ENCODE measurements around the gene CFAP61.

Gene CFAP61

GRCh38 chr20:20076297-20077065, 24.1 kb downstream of the CFAP61 start:
- H2AK5ac ChIP-seq (ENCODE audit: low read length, severe bottlenecking): no peak overlapping the region
- no peak overlapping the region for H3K4ac ChIP-seq (ENCODE audit: low read depth in 1 of 2, low read length in 2 of 2)
- H2AFZ ChIP-seq (ENCODE audit: low read depth, low read length): no peak overlapping the region
- no peak overlapping the region for H4K91ac ChIP-seq (ENCODE audit: low read length)
- peak; percentile 55 for DNase-seq
- H3K79me1 ChIP-seq (replicated peaks; ENCODE audit: low read length, poor library complexity, severe bottlenecking): no peaks in the 10 kb centered on the region
- H3K4me1 ChIP-seq (ENCODE audit: control insufficient read depth, insufficient read depth, low read depth, low read length): peaks cover 7% of the 10 kb centered on the region
- H3K18ac ChIP-seq (ENCODE audit: low read depth in 1 of 2, low read length in 2 of 2): no peak overlapping the region
- no peak overlapping the region for H2BK120ac ChIP-seq (ENCODE audit: low read depth, low read length)
- H3K4me2 ChIP-seq (ENCODE audit: low read length, poor library complexity, severe bottlenecking): no peak overlapping the region
- no peak overlapping the region for H3K27ac ChIP-seq (ENCODE audit: low read length, poor library complexity, severe bottlenecking)
- no peaks in the 10 kb centered on the region for H3K9me3 ChIP-seq (ENCODE audit: control insufficient read depth, low read length)
- H2BK12ac ChIP-seq (ENCODE audit: low read length in 2 of 2): no peak overlapping the region
- no peak overlapping the region for H4K8ac ChIP-seq (ENCODE audit: low read length)
- no peak overlapping the region for H3K4me3 ChIP-seq (ENCODE audit: insufficient read depth in 1 of 2, low read depth in 1 of 2, low read length in 2 of 2)
- H3K36me3 ChIP-seq (ENCODE audit: control insufficient read depth in 1 of 2, insufficient read depth in 2 of 2, low read depth in 1 of 2, low read length in 2 of 2): no peaks in the 10 kb centered on the region
- H3K27me3 ChIP-seq (ENCODE audit: control insufficient read depth in 1 of 2, insufficient read depth in 1 of 2, low read length in 2 of 2): peaks cover 9 to 25% of the 10 kb centered on the region in 2 experiments
- 78% methylated on average over 9 of the region's 9 CpGs for WGBS
- H3K23ac ChIP-seq (ENCODE audit: low read length in 2 of 2): no peak overlapping the region
- peak overlapping the region; percentile 32 for H3K9ac ChIP-seq (ENCODE audit: low read length)
- no peak overlapping the region for H2BK5ac ChIP-seq (ENCODE audit: low read depth, low read length, poor library complexity, severe bottlenecking)
- H3K14ac ChIP-seq (ENCODE audit: low read length in 2 of 2): no peak overlapping the region
- H2BK15ac ChIP-seq (ENCODE audit: low read depth, poor library complexity, severe bottlenecking): no peak overlapping the region

- WGBS: 86% methylated on average over 4 of the region's 4 CpGs
Observed at GRCh38 chr20:20078041-20078440, 25.7 kb downstream of the CFAP61 start.

GRCh38 chr20:20079102-20079784, 26.9 kb downstream of the CFAP61 start:
- no peak overlapping the region for H3K18ac ChIP-seq (ENCODE audit: low read depth in 1 of 2, low read length in 2 of 2)
- no peak for DNase-seq
- H2BK5ac ChIP-seq (ENCODE audit: low read depth, low read length, poor library complexity, severe bottlenecking): no peak overlapping the region

More at GRCh38 chr20:20078041-20078440, 25.7 kb downstream of the CFAP61 start:
- Histone ChIP-seq H3K27me3 (ENCODE audit: control insufficient read depth in 1 of 2, insufficient read depth in 1 of 2, low read length in 2 of 2) (peaks cover 13 to 34% of the 10 kb centered on the region in 2 experiments), H2BK12ac (ENCODE audit: low read length in 2 of 2) (no peak overlapping the region), H3K4me3 (ENCODE audit: insufficient read depth in 1 of 2, low read depth in 1 of 2, low read length in 2 of 2) (no peak overlapping the region), H3K4me1 (ENCODE audit: control insufficient read depth, insufficient read depth, low read depth, low read length) (peaks cover 7% of the 10 kb centered on the region), H2AK5ac (ENCODE audit: low read length, severe bottlenecking) (no peak overlapping the region), H3K18ac (ENCODE audit: low read depth in 1 of 2, low read length in 2 of 2) (no peak overlapping the region), H3K4me2 (ENCODE audit: low read length, poor library complexity, severe bottlenecking) (no peak overlapping the region), H2BK15ac (ENCODE audit: low read depth, poor library complexity, severe bottlenecking) (no peak overlapping the region), H3K27ac (ENCODE audit: low read length, poor library complexity, severe bottlenecking) (no peak overlapping the region), H3K9me3 (ENCODE audit: control insufficient read depth, low read length) (no peaks in the 10 kb centered on the region), H3K23ac (ENCODE audit: low read length in 2 of 2) (no peak overlapping the region), H2AFZ (ENCODE audit: low read depth, low read length) (no peak overlapping the region), H4K8ac (ENCODE audit: low read length) (no peak overlapping the region), H3K9ac (ENCODE audit: low read length) (no peak overlapping the region), H3K36me3 (ENCODE audit: control insufficient read depth in 1 of 2, insufficient read depth in 2 of 2, low read depth in 1 of 2, low read length in 2 of 2) (no peaks in the 10 kb centered on the region), H3K79me1 (replicated peaks; ENCODE audit: low read length, poor library complexity, severe bottlenecking) (no peaks in the 10 kb centered on the region), H4K91ac (ENCODE audit: low read length) (no peak overlapping the region), H2BK120ac (ENCODE audit: low read depth, low read length) (no peak overlapping the region), H3K4ac (ENCODE audit: low read depth in 1 of 2, low read length in 2 of 2) (no peak overlapping the region), H2BK5ac (ENCODE audit: low read depth, low read length, poor library complexity, severe bottlenecking) (no peak overlapping the region), H3K14ac (ENCODE audit: low read length in 2 of 2) (no peak overlapping the region)
- DNase-seq: no peak

GRCh38 chr20:20083807-20084206, 31.5 kb downstream of the CFAP61 start:
- no peak overlapping the region for H3K4me2 ChIP-seq (ENCODE audit: low read length, poor library complexity, severe bottlenecking)
- peak overlapping the region; percentile 15 for H3K9ac ChIP-seq (ENCODE audit: low read length)
- H3K27me3 ChIP-seq (ENCODE audit: control insufficient read depth in 1 of 2, insufficient read depth in 1 of 2, low read length in 2 of 2): peaks cover 15 to 32% of the 10 kb centered on the region in 2 experiments
- H3K14ac ChIP-seq (ENCODE audit: low read length in 2 of 2): no peak overlapping the region
- no peak overlapping the region for H2BK15ac ChIP-seq (ENCODE audit: low read depth, poor library complexity, severe bottlenecking)
- H2AK5ac ChIP-seq (ENCODE audit: low read length, severe bottlenecking): no peak overlapping the region
- H4K91ac ChIP-seq (ENCODE audit: low read length): no peak overlapping the region
- WGBS: 0% methylated on average over 1 of the region's 3 CpGs
- DNase-seq: peak; percentile 43
- no peak overlapping the region for H3K27ac ChIP-seq (ENCODE audit: low read length, poor library complexity, severe bottlenecking)
- no peak overlapping the region for H2BK5ac ChIP-seq (ENCODE audit: low read depth, low read length, poor library complexity, severe bottlenecking)
- no peak overlapping the region for H2AFZ ChIP-seq (ENCODE audit: low read depth, low read length)
- no peaks in the 10 kb centered on the region for H3K36me3 ChIP-seq (ENCODE audit: control insufficient read depth in 1 of 2, insufficient read depth in 2 of 2, low read depth in 1 of 2, low read length in 2 of 2)
- no peak overlapping the region for H2BK12ac ChIP-seq (ENCODE audit: low read length in 2 of 2)
- H3K4me3 ChIP-seq (ENCODE audit: insufficient read depth in 1 of 2, low read depth in 1 of 2, low read length in 2 of 2): no peak overlapping the region
- no peak overlapping the region for H3K23ac ChIP-seq (ENCODE audit: low read length in 2 of 2)
- no peaks in the 10 kb centered on the region for H3K79me1 ChIP-seq (replicated peaks; ENCODE audit: low read length, poor library complexity, severe bottlenecking)
- no peak overlapping the region for H3K18ac ChIP-seq (ENCODE audit: low read depth in 1 of 2, low read length in 2 of 2)
- H3K4ac ChIP-seq (ENCODE audit: low read depth in 1 of 2, low read length in 2 of 2): no peak overlapping the region
- no peak overlapping the region for H2BK120ac ChIP-seq (ENCODE audit: low read depth, low read length)
- H3K9me3 ChIP-seq (ENCODE audit: control insufficient read depth, low read length): no peaks in the 10 kb centered on the region
- H3K4me1 ChIP-seq (ENCODE audit: control insufficient read depth, insufficient read depth, low read depth, low read length): no peaks in the 10 kb centered on the region
- H4K8ac ChIP-seq (ENCODE audit: low read length): no peak overlapping the region

More at GRCh38 chr20:20079102-20079784, 26.9 kb downstream of the CFAP61 start:
- 39% methylated on average over 2 of the region's 5 CpGs for WGBS
- Histone ChIP-seq H2AK5ac (ENCODE audit: low read length, severe bottlenecking) (no peak overlapping the region), H2AFZ (ENCODE audit: low read depth, low read length) (no peak overlapping the region), H3K9ac (ENCODE audit: low read length) (no peak overlapping the region), H3K36me3 (ENCODE audit: control insufficient read depth in 1 of 2, insufficient read depth in 2 of 2, low read depth in 1 of 2, low read length in 2 of 2) (no peaks in the 10 kb centered on the region), H3K4me3 (ENCODE audit: insufficient read depth in 1 of 2, low read depth in 1 of 2, low read length in 2 of 2) (no peak overlapping the region), H3K4me1 (ENCODE audit: control insufficient read depth, insufficient read depth, low read depth, low read length) (peaks cover 5% of the 10 kb centered on the region), H3K4me2 (ENCODE audit: low read length, poor library complexity, severe bottlenecking) (no peak overlapping the region), H4K91ac (ENCODE audit: low read length) (no peak overlapping the region), H3K23ac (ENCODE audit: low read length in 2 of 2) (no peak overlapping the region), H2BK15ac (ENCODE audit: low read depth, poor library complexity, severe bottlenecking) (no peak overlapping the region), H3K9me3 (ENCODE audit: control insufficient read depth, low read length) (no peaks in the 10 kb centered on the region), H3K79me1 (replicated peaks; ENCODE audit: low read length, poor library complexity, severe bottlenecking) (no peaks in the 10 kb centered on the region), H3K27ac (ENCODE audit: low read length, poor library complexity, severe bottlenecking) (no peak overlapping the region), H3K4ac (ENCODE audit: low read depth in 1 of 2, low read length in 2 of 2) (no peak overlapping the region), H2BK12ac (ENCODE audit: low read length in 2 of 2) (no peak overlapping the region), H3K27me3 (ENCODE audit: control insufficient read depth in 1 of 2, insufficient read depth in 1 of 2, low read length in 2 of 2) (peaks cover 13 to 23% of the 10 kb centered on the region in 2 experiments), H4K8ac (ENCODE audit: low read length) (no peak overlapping the region), H2BK120ac (ENCODE audit: low read depth, low read length) (no peak overlapping the region), H3K14ac (ENCODE audit: low read length in 2 of 2) (no peak overlapping the region)
